ENCODE results near the gene IL11RA. TPM values are rescaled to one million over a fixed set of nuclear protein-coding genes. Genes with fewer than 3 reads are reported as not detected.

IL11RA gene
- total and polyA plus RNA-seq, 2 of the 8 experiments (the other 6 are each of a cell fraction or from before 2014, with no cell fraction given): 5.5 to 9.1 TPM

- Histone ChIP-seq H2BK5ac (ENCODE audit: low read depth, low read length) (no peak overlapping the region), H2BK20ac (ENCODE audit: low read length) (no peak overlapping the region), H2AK5ac (ENCODE audit: low read depth, low read length) (no peak overlapping the region), H3K18ac (ENCODE audit: extremely low read depth, low read length) (no peak overlapping the region), H3K79me1 (ENCODE audit: low read depth, low read length) (no peaks in the 10 kb centered on the region), H3K27ac (ENCODE audit: low read depth, low read length) (no peak overlapping the region), H3K4me1 (replicated peaks in 1 of 4; ENCODE audit: control insufficient read depth in 3 of 4, insufficient read depth in 4 of 4, low read length in 3 of 4) (peaks cover 0 to 4% (median 2%) of the 10 kb centered on the region in 4 experiments; a peak in 2 of 7 replicates), H3K23me2 (ENCODE audit: low read depth, low read length) (peaks cover 9% of the 10 kb centered on the region), H4K20me1 (replicated peaks in 1 of 2; ENCODE audit: control insufficient read depth in 1 of 2, insufficient read depth in 2 of 2, low read length in 2 of 2) (peaks cover 0 to 2% of the 10 kb centered on the region in 2 experiments), H3K4ac (replicated peaks; ENCODE audit: insufficient read length, low read depth, low read length) (no peak overlapping the region), H3K23ac (ENCODE audit: insufficient read length) (no peak overlapping the region), H3K9me3 (ENCODE audit: insufficient read depth in 2 of 2, low read depth in 1 of 2, low read length in 1 of 2) (peaks cover 3 to 4% of the 10 kb centered on the region in 2 experiments; a peak in 1 of 4 replicates), H3K36me3 (ENCODE audit: control insufficient read depth in 2 of 4, insufficient read depth in 4 of 4, low read length in 3 of 4) (peaks cover 0 to 5% (median 0%) of the 10 kb centered on the region in 4 experiments; a peak in 3 of 8 replicates), H3K14ac (ENCODE audit: insufficient read length) (no peak overlapping the region), H3K56ac (replicated peaks; ENCODE audit: insufficient read length, low read depth, low read length) (no peak overlapping the region), H4K91ac (replicated peaks; ENCODE audit: insufficient read length, low read length) (no peak overlapping the region), H4K8ac (ENCODE audit: extremely low read depth, insufficient read depth, low read length) (no peak overlapping the region), H3K4me3 (ENCODE audit: extremely low read depth in 1 of 4, insufficient read depth in 2 of 4, low read depth in 3 of 4, low read length in 4 of 4) (peak overlapping the region; percentile 59 to 81 (median 78)), H2AFZ (ENCODE audit: low read length) (no peak overlapping the region), H2BK15ac (ENCODE audit: low read length) (no peak overlapping the region), H4K5ac (ENCODE audit: insufficient read length, low read depth, low read length) (no peak overlapping the region), H3K27me3 (replicated peaks in 1 of 4; ENCODE audit: control insufficient read depth in 3 of 4, extremely low read depth in 1 of 4, insufficient read depth in 3 of 4, low read length in 3 of 4) (peaks cover 0 to 5% (median 0%) of the 10 kb centered on the region in 4 experiments; a peak in 2 of 7 replicates), H3K4me2 (ENCODE audit: insufficient read depth in 1 of 2, low read depth in 2 of 2, low read length in 2 of 2) (peak overlapping the region; percentile 85 to 98), H3K9ac (replicated peaks in 1 of 4; ENCODE audit: extremely low read depth in 1 of 4, low read depth in 3 of 4, low read length in 3 of 4) (no peak overlapping the region; a peak in 1 of 7 replicates), H2BK12ac (ENCODE audit: low read depth, low read length) (no peak overlapping the region), H3K79me2 (ENCODE audit: control insufficient read depth in 1 of 2, insufficient read depth in 2 of 2, low read length in 2 of 2) (peaks cover 0 to 8% of the 10 kb centered on the region in 2 experiments; a peak in 1 of 4 replicates), H2BK120ac (replicated peaks; ENCODE audit: low read depth, low read length) (no peak overlapping the region)
- CTCF ChIA-PET (ENCODE audit: partially characterized antibody): interaction anchor here (0.6 to 15.2 kb wide), 19 partner anchors 8 to 722 kb away, joined by 3 to 277 read pairs (median 4); partner anchors contain the start of genes ARID3C, DCTN3, GALT and IL11RA
- WGBS, 2 experiments (ENCODE audit: extremely low coverage in 1 of 2, insufficient coverage in 1 of 2, insufficient read length in 1 of 2, insufficient replicate concordance in 2 of 2, low coverage in 1 of 2, low lambda C conversion rate in 2 of 2, missing lambda C conversion rate in 1 of 2): 3% methylated on average over 18 of the region's 18 CpGs; no CpG with 5 or more reads in 1 of the 2 experiments
- DNase-seq (ENCODE audit: low read depth in 1 of 2, low spot score in 2 of 2) (peak; percentile 85 to 94), FAIRE-seq (peak; percentile 66)
- POLR2A ChIA-PET (ENCODE audit: partially characterized antibody): interaction anchor here (0.8 to 7.7 kb wide), 5 partner anchors 9 to 30 kb away, joined by 4 to 92 read pairs (median 8); partner anchors contain the start of genes GALT, IL11RA and SIGMAR1
- peak; percentile 52 to 72 for TF ChIP-seq RAD21 (IDR thresholded peaks at IDR 0.05 in 1 of 2, conservative IDR thresholded peaks at IDR 0.05 in 1 of 2; ENCODE audit: low read depth in 2 of 2, low read length in 2 of 2)
- peak; percentile 82 for TF ChIP-seq SAP30 (IDR thresholded peaks at IDR 0.05; ENCODE audit: insufficient read depth, insufficient replicate concordance, low read length)
- peak; percentile 31 for TF ChIP-seq TEAD4 (IDR thresholded peaks at IDR 0.05; ENCODE audit: low read depth, low read length)
- TF ChIP-seq CTBP2 (IDR thresholded peaks at IDR 0.05; ENCODE audit: borderline replicate concordance, insufficient read depth, insufficient read length, low read length): peak; percentile 44
- TF ChIP-seq, protein P1, sequence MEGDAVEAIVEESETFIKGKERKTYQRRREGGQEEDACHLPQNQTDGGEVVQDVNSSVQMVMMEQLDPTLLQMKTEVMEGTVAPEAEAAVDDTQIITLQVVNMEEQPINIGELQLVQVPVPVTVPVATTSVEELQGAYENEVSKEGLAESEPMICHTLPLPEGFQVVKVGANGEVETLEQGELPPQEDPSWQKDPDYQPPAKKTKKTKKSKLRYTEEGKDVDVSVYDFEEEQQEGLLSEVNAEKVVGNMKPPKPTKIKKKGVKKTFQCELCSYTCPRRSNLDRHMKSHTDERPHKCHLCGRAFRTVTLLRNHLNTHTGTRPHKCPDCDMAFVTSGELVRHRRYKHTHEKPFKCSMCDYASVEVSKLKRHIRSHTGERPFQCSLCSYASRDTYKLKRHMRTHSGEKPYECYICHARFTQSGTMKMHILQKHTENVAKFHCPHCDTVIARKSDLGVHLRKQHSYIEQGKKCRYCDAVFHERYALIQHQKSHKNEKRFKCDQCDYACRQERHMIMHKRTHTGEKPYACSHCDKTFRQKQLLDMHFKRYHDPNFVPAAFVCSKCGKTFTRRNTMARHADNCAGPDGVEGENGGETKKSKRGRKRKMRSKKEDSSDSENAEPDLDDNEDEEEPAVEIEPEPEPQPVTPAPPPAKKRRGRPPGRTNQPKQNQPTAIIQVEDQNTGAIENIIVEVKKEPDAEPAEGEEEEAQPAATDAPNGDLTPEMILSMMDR (IDR thresholded peaks at IDR 0.05; ENCODE audit: control extremely low read depth in 1 of 3, insufficient read depth in 1 of 3, low read depth in 1 of 3, low read length in 3 of 3): peak; percentile 99 to 100 (median 100)
- no peak for TF ChIP-seq NANOG (IDR thresholded peaks at IDR 0.05; ENCODE audit: insufficient read depth, low read depth, low read length, poor library complexity, severe bottlenecking)
- peak; percentile 43 for TF ChIP-seq TAF7 (optimal IDR thresholded peaks at IDR 0.05; ENCODE audit: borderline replicate concordance, low read depth, low read length)
Measured at GRCh38 chr9:34664281-34665066, 12.5 kb downstream of the IL11RA start.

Data from H1 (cell line).